Pulmonary artery endothelial cell (primary cell): ENCODE measurements around the gene KCNJ6. TPM values are rescaled to one million over a fixed set of nuclear protein-coding genes. Genes with fewer than 3 reads are reported as not detected.
"Not testable (repeated sequence)": the region's sequence is repeated elsewhere in the genome, so short reads cannot be mapped to it uniquely, and the experiment has no call there.

Experiments used
- DNase-seq: peaks from one replicate; pipeline ENCODE4 v3.0.0-alpha.2; 2011; ENCODE audit warnings: low read depth, low spot score
- total RNA-seq: library from RNA; depleted of rRNA; stranded (reverse); fragments of >200 nt; gene quantifications from 2 replicates; pipeline ENCODE4 v1.2.3, GENCODE V29; 2014

KCNJ6 gene, protein sequence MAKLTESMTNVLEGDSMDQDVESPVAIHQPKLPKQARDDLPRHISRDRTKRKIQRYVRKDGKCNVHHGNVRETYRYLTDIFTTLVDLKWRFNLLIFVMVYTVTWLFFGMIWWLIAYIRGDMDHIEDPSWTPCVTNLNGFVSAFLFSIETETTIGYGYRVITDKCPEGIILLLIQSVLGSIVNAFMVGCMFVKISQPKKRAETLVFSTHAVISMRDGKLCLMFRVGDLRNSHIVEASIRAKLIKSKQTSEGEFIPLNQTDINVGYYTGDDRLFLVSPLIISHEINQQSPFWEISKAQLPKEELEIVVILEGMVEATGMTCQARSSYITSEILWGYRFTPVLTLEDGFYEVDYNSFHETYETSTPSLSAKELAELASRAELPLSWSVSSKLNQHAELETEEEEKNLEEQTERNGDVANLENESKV
- under 0.01 TPM in 2 replicates for total RNA-seq

- DNase-seq, result no peak
Measured at GRCh38 chr21:37916310-37917051, at the start of gene KCNJ6. TSS of gene KCNJ6 (minus strand) at chr21:37916457. CDS start at chr21:37840682, 75,775 bp downstream.

DNA sequence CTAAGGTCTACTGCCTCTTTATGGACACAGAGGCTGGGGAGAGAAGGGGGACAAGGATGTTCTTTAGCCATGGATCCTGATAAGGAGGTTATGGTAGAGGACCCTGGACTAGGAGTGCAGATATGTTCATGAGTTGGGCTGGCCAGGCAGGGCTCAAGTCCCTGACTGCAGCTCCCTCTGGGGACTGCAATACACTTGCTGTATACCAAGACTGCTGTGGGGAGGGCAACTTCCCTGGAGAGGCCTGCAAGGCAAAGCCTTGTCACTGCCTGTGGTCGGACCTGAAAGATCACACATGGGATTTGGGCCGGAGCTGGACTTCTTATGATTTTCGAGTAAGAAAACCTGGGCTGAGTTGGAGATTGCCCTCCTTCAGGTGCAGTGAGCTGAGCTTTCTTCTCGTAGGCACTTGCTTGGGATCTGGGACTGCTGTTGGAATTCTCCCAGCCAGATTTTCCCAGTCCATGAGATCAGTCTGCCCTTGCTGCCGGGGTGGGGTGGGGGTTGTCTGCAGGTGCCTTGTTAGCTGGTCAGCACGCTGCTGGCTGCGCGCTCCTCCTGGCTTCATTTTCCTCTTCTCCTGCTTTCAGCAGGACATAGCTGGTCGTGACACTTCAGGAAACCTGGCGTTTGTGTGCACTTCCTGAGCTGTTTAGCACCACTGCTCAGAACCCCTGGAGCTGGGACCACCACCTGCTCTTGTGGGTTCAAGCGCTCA lies 49.0 kb upstream of the KCNJ6 start:
- DNase-seq, result no peak

DNA sequence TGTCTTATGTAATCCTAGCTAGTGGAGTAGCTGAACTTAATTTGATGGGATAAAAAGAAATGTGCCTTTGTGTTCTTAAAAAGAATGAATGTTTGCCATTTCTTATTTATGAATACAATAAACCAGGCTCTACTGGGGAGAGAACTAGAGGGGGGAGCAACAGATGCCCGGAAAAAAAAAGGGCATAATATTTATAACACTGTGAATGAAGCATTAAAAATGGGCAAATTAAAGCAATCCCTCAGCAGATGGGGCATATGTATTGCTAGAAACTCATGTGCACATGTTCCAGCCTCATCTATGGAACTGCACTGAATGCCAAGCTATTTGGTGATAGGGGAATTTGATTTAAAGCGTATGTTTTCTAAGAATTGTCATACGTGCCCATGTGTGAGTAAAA lies 42.3 kb upstream of the KCNJ6 start:
- DNase-seq, result no peak

- DNase-seq, result no peak
Measured at GRCh38 chr21:37956772-37957171, 40.5 kb upstream of the KCNJ6 start.

DNA sequence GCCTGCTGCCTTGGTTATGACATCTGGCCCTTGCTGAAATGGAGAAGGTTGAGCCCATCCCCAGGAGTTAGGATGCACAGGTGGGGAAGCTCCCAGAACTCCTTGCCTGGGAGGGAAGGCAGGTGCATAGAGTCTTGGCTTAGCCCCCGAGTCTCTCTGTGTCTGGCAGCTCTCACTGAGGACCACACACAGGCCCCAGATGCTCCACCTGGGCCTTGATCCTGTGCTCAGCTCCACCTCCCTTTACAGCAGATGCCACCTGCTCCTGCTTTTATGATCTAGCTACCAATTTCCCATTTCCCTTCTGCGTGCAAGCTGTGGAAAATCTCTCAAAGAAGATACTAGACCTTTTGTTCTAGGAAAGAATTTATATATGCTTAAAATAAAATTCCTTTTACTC lies 28.8 kb upstream of the KCNJ6 start:
- no peak for DNase-seq

- DNase-seq, result no peak
Measured at GRCh38 chr21:37944496-37944895, 28.2 kb upstream of the KCNJ6 start.

DNA sequence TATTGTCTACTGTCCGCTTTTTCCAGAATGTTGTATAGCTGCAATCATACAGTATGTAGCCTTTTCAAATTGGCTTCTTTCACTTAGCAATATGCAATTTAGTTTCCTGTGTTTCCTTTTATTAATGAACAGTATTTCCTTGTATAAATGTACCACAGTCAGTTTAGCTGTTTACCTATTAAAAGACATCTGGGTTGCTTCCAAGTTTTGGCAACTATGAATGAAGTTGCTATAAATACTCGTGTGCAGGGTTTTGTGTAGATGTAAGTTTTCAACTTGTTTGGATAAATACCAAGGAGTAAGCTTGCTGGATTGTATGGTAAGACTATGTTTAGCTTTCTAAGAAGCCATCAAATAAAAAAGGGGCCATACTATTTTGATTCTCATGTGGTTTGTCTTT lies 24.4 kb upstream of the KCNJ6 start:
- DNase-seq, result no peak

- no peak for DNase-seq
Measured at GRCh38 chr21:37939838-37940237, 23.6 kb upstream of the KCNJ6 start.

GRCh38 chr21:37939251-37939650 lies 23.0 kb upstream of the KCNJ6 start:
- no peak for DNase-seq

- DNase-seq, result no peak
Measured at GRCh38 chr21:37937668-37938067, 21.4 kb upstream of the KCNJ6 start.

GRCh38 chr21:37936010-37936785 lies 19.9 kb upstream of the KCNJ6 start:
- no peak for DNase-seq

DNA sequence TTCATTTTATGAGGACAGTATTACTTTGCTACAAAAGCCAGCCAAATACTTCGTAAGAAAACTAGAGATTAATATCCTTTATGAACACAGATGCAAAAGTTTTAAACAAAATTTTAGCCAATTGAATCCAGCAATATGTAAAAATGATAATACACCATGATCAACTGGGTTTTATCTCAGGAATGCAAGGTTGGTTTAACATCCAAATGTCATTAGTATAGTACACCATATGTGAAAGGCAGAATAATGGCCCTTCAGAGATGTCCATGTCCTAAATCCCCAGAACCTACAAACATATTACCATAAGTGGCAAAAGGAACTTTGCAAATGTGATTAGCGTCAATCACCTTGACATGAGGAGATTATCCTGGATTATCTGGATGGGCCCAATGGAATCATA lies 16.7 kb upstream of the KCNJ6 start:
- no peak for DNase-seq

GRCh38 chr21:37927711-37928110 lies 11.5 kb upstream of the KCNJ6 start:
- no peak for DNase-seq

DNA sequence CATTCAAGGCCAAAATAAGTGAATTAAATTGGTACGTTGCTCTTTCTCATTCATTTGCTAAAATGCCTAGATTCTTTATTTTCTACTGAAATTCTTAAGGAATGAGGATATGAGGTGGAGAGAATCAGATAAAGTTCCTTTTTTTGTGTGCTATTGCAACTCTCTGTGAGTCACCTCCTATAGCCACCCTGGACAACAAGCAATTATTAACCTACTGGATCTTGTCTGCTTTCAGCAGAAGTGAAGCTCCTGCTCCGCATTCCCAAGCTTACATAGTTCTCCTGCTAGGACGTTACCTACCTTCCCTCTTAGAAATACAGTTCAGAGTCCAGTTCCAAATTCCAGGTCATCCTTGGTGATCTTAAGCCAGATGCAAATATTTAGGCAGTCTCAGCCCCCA lies 4.8 kb upstream of the KCNJ6 start:
- no peak for DNase-seq

GRCh38 chr21:37920302-37920701 lies 4.0 kb upstream of the KCNJ6 start:
- not testable (repeated sequence) for DNase-seq

- no peak for DNase-seq
Measured at GRCh38 chr21:37917612-37918011, 1.4 kb upstream of the KCNJ6 start.

DNA sequence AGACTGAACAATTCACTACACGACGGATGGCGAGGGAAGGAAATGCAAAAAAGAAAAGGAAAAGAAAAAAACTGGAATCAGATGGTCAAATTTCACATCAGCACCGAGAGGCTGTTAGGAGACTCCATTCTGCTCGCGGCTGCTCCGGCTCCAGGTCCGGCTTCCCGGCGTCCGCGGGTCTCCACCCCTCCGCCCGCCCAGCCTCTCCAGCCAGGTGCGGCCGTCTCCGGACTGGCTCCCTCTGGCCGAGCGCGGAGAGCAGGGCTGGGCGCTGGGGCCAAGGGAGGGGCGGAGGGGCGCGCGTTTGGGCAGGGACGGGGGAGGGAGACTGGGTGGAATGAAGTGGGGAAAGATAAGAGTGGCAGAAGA lies 332 bp downstream of the KCNJ6 start:
- DNase-seq, result no peak

- no peak for DNase-seq
Measured at GRCh38 chr21:37915497-37915911, 753 bp downstream of the KCNJ6 start.

DNA sequence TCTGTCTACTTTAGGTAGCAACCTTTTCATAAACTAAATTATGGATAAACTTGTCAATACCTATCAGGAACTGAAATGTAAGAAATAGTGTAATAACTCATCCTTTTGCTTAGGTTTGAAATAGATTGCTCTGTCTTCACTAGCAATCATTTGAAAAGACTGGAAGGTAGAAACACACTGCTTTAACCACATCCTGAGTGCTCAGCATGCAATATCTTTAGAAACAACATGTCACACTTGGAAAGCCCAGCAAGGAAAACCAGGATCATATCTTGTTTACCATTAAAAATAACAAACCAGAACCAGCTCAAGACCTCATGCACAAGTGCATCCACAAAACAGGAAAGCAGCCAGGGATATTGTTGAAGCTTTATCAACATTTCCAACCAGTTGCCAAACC lies 3.6 kb downstream of the KCNJ6 start:
- DNase-seq, result no peak

GRCh38 chr21:37909936-37910335 lies 6.3 kb downstream of the KCNJ6 start:
- no peak for DNase-seq

DNA sequence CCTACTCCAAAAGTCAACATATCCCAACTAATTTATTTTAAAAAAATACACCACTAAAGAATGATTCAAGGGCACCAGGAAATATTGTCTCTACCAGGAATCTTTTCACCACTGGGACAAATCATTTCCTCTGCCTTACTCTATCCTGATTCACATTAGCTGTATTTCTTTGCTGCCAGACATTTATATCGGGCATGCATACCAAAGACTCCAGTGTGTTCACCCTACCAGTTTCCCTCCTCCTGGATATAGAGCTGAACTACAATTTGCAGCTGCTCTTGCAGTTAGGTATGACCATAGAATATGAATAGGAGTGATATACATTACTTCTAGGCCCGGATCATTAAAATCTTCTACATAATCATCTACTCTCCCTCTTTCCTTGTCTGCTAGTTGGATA lies 7.6 kb downstream of the KCNJ6 start:
- DNase-seq, result no peak
